SU-DHL-6 (cell line): ENCODE measurements around the gene CYP21A2.

Experiments used
- H2AFZ ChIP-seq: fragments of 200-600 bp; sonication (generic); 2 replicates; pipeline ENCODE4 v1.6.1; 2014; ENCODE audit warnings: low read depth, mild to moderate bottlenecking, moderate library complexity, mixed read lengths, antibody characterized with exemption, low read length; ENCODE audit not compliant: severe bottlenecking
- H3F3A ChIP-seq: fragments of 200-600 bp; shearing (Covaris generic); 2 replicates; pipeline ENCODE4 v1.6.0; 2016; ENCODE audit warnings: antibody characterized with exemption, mild to moderate bottlenecking; ENCODE audit not compliant: insufficient read depth
- H3K27ac ChIP-seq: fragments of 200-600 bp; sonication (generic); 2 replicates; pipeline ENCODE4 v1.5.1; 2016; ENCODE audit warnings: low read depth, mild to moderate bottlenecking, low read length, moderate library complexity, mixed read lengths
- H3K27me3 ChIP-seq: fragments of 200-600 bp; sonication (generic), shearing (Covaris generic); 2 replicates; pipeline ENCODE4 v1.6.0; 2014; ENCODE audit warnings: mild to moderate bottlenecking, low read length
- H3K36me3 ChIP-seq: fragments of 200-600 bp; sonication (generic); 2 replicates; pipeline ENCODE4 v1.6.1; 2014; ENCODE audit warnings: mild to moderate bottlenecking, low read length, mixed read lengths
- H3K4me2 ChIP-seq: fragments of 300-600, 200-600 bp; shearing (Covaris generic), sonication (generic); 2 replicates; pipeline ENCODE4 v1.6.0; 2014; ENCODE audit warnings: low read length, low read depth, mild to moderate bottlenecking; ENCODE audit not compliant: poor library complexity, severe bottlenecking
- H3K4me3 ChIP-seq: fragments of 200-600 bp; sonication (generic); 2 replicates; pipeline ENCODE4 v1.5.1; 2014; ENCODE audit warnings: antibody characterized with exemption, low read length, mild to moderate bottlenecking, mixed read lengths; ENCODE audit not compliant: insufficient read depth, poor library complexity, severe bottlenecking
- H3K79me2 ChIP-seq: fragments of 200-600 bp; sonication (generic); 2 replicates; pipeline ENCODE4 v1.6.1; 2014; ENCODE audit warnings: mild to moderate bottlenecking, low read length, moderate library complexity; ENCODE audit not compliant: insufficient read depth
- H3K9ac ChIP-seq: fragments of 200-600 bp; sonication (generic); 2 replicates; pipeline ENCODE4 v1.7.0; 2014; ENCODE audit warnings: mild to moderate bottlenecking, low read length
- H3K9me2 ChIP-seq: fragments of 200-600 bp; sonication (generic); replicated peaks from 2 replicates; pipeline ENCODE4 v1.6.1; 2014; ENCODE audit warnings: low read length; ENCODE audit not compliant: insufficient read depth
- H3K9me3 ChIP-seq: fragments of 200-600 bp; sonication (generic); 2 replicates; pipeline ENCODE4 v1.6.1; 2014; ENCODE audit warnings: low read length, mixed read lengths; ENCODE audit not compliant: insufficient read depth
- H4K20me1 ChIP-seq: fragments of 200-600 bp; sonication (generic); 2 replicates; pipeline ENCODE4 v1.6.1; 2014; ENCODE audit warnings: low read depth, mild to moderate bottlenecking, antibody characterized with exemption, low read length, moderate library complexity, mixed read lengths
- CTCF ChIP-seq: fragments of 200-600 bp; sonication (generic); IDR thresholded peaks from one replicate; pipeline ENCODE4 v1.5.1; 2017; ENCODE audit warnings: antibody characterized with exemption, mild to moderate bottlenecking, low read length, moderate library complexity; ENCODE audit not compliant: insufficient read depth, poor library complexity, severe bottlenecking
- EZH2phosphoT487 ChIP-seq: fragments of 200-600 bp; sonication (generic), shearing (Covaris generic); conservative IDR thresholded peaks from 2 replicates; pipeline ENCODE4 v1.6.1; 2018; ENCODE audit warnings: mild to moderate bottlenecking, antibody characterized with exemption, low read length, moderate library complexity, mixed read lengths

Gene CYP21A2

DNA sequence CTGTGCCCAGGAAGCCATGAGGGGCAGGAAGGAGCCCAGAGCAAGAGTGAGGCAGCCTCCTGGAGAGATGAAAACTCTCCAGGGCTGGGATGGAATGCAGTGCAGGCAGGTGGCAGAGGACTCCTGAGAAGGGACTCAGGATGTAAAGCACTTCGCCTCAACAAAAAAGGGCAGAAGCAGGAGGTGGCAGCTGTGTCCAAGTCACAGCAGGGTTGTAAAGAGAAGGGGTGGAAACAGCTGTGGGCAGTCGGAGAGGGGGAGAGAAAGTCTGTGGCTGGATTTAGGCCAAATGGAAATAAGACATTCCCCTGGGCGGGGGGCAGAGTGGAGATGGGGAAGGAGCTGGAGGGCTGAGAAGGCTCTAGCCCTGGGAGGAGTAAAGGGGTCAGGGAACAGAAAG is 34.9 kb downstream of the CYP21A2 start:
- H3F3A ChIP-seq: no peaks in the 10 kb centered on the region
- no peak overlapping the region for H3K4me3 ChIP-seq
- no peak overlapping the region for H3K4me2 ChIP-seq
- H3K79me2 ChIP-seq: no peaks in the 10 kb centered on the region
- no peak overlapping the region for H2AFZ ChIP-seq
- TF ChIP-seq CTCF (no peak), EZH2phosphoT487 (no peak)
- no peaks in the 10 kb centered on the region; the same call in 1 of the 2 replicates for H3K27me3 ChIP-seq
- H3K9me3 ChIP-seq: no peaks in the 10 kb centered on the region
- no peaks in the 10 kb centered on the region for H3K36me3 ChIP-seq
- no peaks in the 10 kb centered on the region for H4K20me1 ChIP-seq
- no peak overlapping the region for H3K27ac ChIP-seq
- no peak overlapping the region for H3K9ac ChIP-seq
- no peaks in the 10 kb centered on the region for H3K9me2 ChIP-seq

GRCh38 chr6:32073613-32074012 is 35.4 kb downstream of the CYP21A2 start:
- no peaks in the 10 kb centered on the region; the same call in 1 of the 2 replicates for H3K27me3 ChIP-seq
- TF ChIP-seq EZH2phosphoT487: no peak
- TF ChIP-seq CTCF: no peak
- H3K9ac ChIP-seq: no peak overlapping the region
- no peaks in the 10 kb centered on the region for H3F3A ChIP-seq
- no peak overlapping the region for H3K4me3 ChIP-seq
- H3K9me2 ChIP-seq: no peaks in the 10 kb centered on the region
- H3K79me2 ChIP-seq: no peaks in the 10 kb centered on the region
- H3K4me2 ChIP-seq: no peak overlapping the region
- H3K36me3 ChIP-seq: no peaks in the 10 kb centered on the region
- no peaks in the 10 kb centered on the region for H4K20me1 ChIP-seq
- no peak overlapping the region for H2AFZ ChIP-seq
- H3K9me3 ChIP-seq: no peaks in the 10 kb centered on the region
- H3K27ac ChIP-seq: no peak overlapping the region

DNA sequence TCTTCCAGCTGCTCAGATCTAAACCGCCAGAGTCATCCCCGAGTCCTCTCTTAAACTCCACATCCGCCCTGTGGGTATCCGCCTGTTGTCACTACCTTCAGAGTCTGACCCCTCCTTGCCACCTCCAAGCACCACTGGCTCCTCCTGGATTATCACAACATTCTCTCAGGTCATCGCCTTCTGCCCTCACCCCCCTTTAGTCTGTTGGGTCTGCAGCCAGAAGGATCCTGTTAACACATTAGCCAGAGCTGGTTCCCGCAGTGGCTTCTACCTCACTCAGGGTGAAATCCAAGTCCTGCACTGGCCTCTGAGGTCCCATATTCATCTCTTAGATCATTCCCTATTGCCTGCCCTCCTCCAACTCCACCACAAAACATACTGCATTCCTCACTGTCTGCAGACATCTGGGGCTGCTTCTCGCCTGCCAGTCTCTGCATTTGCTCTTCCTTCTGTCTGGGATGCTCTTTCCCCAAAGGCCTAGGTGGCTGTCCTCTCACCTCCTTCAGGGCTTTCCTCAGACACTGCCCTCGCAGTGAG is 36.8 kb downstream of the CYP21A2 start:
- H3K4me3 ChIP-seq: no peak overlapping the region
- H3K9me2 ChIP-seq: no peaks in the 10 kb centered on the region
- H3K9ac ChIP-seq: no peak overlapping the region
- H3K27ac ChIP-seq: no peak overlapping the region
- H3K36me3 ChIP-seq: no peaks in the 10 kb centered on the region
- TF ChIP-seq EZH2phosphoT487 (no peak), CTCF (no peak)
- H3F3A ChIP-seq: no peaks in the 10 kb centered on the region
- H3K27me3 ChIP-seq: no peaks in the 10 kb centered on the region; the same call in 1 of the 2 replicates
- H3K4me2 ChIP-seq: no peak overlapping the region
- no peaks in the 10 kb centered on the region for H3K79me2 ChIP-seq
- H3K9me3 ChIP-seq: no peaks in the 10 kb centered on the region
- H4K20me1 ChIP-seq: no peaks in the 10 kb centered on the region
- H2AFZ ChIP-seq: no peak overlapping the region
